HG03457 (cell line): ENCODE results near the gene AEN.

Experiments
- ATAC-seq: cut with Tn5 transposase; IDR thresholded peaks from one replicate; pipeline ENCODE4 v1.9.1; 2021; ENCODE audit warnings: moderate number of reproducible peaks; ENCODE audit not compliant: unreplicated experiment

The AEN gene

DNA sequence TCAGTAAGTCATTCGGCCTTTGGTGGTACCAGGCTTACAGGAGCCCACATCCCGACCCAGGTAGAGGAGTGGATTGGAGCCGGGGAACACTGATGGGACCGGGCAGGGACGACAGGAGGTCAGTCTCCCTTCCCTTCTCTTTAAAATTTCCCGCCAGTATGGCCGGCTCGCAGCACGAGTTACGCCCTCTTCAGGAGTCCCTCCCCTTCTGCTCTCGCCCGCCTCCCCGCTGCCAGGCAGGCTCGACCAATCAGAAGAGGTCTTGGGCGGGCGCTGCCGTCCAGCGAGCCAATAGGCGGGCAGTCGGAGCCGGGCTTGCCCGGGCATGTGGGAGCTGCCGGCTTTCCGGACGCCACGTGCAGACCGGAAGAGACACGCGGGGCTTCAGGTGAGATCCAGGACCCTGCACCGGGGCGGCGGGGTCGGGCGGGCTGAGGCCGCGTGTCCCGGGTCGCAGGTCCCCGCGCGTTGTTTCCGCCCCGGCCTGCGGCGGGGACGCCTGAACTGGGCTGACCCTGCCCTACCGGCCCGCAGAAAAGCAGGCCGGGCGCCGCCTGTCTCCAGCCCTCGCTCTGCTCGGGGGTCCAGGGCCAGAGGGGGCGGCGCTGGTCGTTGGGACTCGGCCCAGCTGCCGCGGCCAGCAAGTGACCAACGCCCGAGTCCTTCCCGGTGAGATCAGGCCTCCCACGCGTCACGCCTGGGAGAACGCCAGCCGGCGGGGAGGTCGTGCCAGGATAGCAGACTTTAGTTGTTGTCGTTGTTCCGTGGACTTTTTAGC lies at the start of gene AEN:
Gene AEN (plus strand): TSS at position 346 of the 778 bp plus-strand sequence. CDS start 4,870 bp downstream, outside the sequence.
- peak; percentile 86 for ATAC-seq

GRCh38 chr15:88571852-88572259 lies 49.3 kb upstream of the AEN start:
- ATAC-seq: no peak

DNA sequence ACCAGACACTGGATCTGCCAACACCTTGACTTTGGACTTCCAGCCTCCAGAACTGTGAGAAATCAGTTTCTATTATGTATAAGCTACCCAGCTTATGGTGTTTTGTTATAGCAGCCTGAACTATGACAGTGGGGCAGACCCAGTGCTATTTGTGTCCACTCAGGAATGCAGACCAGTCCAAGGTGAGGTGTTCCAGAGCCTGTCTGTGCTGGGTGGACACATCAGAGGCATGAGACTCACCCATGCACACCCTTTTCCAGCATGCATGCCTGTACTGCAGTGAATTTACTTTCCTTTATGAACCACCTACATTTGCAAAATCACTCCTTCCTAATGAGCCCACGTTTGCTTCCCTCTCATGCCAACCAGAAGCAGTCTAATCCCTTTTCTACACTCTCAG lies 47.1 kb upstream of the AEN start:
- ATAC-seq: no peak

DNA sequence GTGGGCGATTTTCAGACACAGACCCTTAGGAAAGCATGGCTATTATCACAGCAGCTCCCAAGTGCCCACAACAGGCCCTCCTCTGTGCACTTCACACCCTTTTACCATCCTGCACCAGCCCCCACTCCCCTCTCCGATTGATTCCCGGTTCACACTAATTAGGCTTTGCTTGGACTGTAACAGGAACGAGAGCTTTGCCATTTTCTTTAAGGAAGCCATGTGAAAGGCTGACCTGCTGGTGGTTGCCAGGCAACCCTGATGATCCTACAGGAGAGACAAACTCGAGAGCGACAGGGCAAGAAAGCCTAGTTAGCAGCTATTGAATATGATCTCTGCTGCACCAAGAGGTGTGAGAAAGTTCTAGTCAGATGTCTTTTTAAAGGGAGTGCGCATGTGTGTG lies 46.5 kb upstream of the AEN start:
- ATAC-seq: no peak

DNA sequence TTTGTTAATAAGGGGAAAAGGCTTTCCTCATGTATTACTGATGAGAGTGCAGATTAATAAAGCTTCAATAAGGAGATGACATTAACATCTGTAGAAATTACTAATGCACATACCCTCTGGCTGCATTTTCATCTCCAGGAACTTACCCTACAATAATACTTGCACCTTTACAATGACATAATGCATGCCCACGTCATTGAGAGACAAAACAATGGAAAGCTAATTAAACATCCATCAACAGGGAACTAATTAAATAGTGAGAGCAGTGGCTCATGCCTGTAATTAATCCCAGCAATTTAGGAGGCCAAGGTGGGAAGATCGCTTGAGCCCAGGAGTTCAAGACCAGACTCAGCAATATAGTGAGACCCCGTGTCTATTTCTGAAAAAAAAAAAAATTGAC lies 41.8 kb upstream of the AEN start:
- no peak for ATAC-seq

DNA sequence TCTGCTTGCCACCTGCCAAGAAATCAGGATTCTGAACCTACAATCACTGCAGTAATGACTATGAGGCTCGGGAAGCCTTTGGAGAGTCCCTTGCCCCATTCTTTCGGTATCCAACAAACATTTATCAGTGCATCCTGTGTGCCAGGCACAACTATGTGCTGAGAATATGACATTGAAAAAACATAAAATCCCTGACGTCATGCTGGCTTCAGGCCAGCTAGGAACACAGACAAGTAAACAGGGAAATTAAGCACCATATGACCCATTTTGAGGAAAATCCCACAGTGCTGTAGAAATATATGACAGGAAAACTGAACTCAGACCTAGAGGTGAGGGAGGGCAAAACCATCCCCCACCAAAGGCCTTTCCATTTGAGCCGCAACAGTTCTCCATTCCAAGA lies 40.6 kb upstream of the AEN start:
- ATAC-seq: no peak

DNA sequence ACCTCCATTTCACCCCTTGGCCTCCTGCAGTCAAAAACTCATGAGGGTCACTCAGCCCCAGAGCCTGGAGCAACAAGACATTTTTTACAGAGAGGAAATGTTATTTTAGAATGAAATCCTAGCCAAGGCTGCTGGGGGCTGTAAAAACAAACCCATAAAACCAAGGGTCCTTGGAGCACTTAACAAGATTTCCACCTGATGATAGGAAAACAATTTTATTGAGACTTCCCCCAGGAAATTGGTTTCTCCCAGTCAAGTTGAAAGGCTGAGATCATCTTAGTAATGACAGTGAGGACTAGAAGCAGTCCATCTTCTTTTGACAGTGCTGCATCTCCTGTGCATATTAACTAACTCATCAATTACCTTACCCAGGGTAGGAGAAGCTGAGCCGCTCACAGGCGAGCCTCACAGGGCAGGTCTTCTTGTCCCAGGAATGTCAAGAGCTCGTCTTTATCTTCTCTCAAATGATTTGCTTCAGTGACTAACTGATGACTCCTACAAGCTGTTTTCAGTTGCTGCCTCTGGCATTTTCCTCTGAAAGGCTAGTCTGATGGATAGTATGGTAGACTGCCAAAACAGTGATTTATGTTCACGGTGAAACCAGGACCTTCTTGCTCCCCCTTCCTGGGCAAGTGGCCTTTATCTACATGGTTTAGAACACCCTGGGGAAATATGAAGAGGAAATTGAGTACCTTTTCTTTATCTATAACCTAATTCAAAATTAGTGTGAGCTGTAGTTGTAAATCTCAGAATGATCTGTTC lies 34.6 kb upstream of the AEN start:
- ATAC-seq: no peak

- no peak for ATAC-seq
Observed at GRCh38 chr15:88590759-88591158, 30.4 kb upstream of the AEN start.

DNA sequence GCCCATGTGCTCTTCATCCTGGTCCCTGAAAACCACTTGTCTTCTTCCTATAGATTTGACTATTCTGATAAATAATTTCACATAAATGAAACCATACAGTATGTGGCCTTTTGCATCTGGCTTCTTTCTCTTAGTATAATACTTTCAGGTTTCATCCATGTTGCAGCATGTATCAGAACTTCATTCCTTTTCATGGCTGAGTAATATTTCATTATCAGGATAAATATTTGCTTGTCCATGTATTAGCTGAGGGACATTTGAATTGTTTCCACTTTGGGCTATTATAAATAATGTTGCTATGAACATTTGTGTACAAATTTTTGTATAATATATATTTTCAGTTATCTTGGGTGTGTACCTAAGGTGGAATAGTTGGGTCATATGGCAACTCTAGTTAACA lies 29.8 kb upstream of the AEN start:
- no peak for ATAC-seq

DNA sequence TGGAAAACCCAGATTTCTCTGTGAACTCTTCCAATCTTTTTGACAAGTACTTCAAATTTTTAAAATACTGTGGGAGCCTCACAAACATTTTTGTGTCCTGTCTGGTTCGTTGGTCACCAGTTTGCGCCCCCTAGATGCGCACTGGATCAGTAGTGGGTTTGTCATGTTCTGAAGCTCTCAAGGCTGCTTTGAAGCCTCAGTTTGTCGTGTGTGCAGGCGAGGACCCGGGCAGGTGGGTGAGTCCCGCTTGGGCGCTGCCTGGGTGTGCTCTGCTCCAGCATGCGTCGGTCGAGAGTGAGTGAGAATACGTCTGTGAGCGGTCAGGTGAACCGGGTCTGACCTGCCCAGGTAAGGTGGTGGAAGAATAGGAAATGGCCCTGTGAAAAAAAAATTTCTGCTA lies 17.3 kb upstream of the AEN start:
- ATAC-seq: no peak

DNA sequence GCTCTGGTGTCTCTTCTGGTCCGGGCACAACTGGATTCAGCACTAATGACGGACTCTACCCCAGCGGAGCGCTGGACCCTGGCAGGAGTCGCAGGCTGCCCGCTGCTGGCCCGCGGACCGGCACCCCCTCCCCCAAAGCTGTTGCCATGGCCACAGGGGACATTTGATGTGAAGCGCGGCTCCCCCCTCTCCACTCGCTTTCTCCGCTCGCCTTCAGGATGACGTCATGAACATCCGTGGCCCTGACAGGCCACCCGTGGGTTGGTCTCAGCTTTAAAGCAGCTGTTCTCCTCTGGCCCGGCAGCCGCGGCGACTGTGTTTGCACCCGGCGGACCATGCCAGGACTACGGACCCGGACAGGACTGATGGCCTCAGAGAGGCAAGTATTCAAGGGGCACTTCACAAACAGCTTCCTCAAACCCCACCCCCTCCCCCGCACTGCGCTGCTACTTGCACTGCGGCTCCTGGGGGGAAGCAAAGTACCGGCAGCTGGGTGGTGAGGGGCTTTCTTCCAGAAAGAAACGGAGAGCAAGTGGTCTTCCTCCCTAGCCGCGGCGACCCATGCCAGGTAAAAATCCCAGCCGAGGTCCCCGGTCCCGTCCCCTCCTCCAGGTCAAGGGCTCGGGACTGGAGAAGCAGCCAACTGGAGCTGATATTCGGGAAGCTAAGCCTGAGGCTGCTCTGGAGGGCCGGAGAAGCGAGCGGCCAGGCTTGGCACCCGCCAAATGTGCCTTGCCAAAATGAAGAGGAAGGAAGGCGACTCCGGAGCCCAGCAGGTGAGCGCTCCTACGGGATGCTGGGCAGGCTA lies 16.6 kb upstream of the AEN start:
- no peak for ATAC-seq

- ATAC-seq: no peak
Observed at GRCh38 chr15:88605189-88606069, 15.7 kb upstream of the AEN start.

- no peak for ATAC-seq
Observed at GRCh38 chr15:88606070-88606794, 14.9 kb upstream of the AEN start.

DNA sequence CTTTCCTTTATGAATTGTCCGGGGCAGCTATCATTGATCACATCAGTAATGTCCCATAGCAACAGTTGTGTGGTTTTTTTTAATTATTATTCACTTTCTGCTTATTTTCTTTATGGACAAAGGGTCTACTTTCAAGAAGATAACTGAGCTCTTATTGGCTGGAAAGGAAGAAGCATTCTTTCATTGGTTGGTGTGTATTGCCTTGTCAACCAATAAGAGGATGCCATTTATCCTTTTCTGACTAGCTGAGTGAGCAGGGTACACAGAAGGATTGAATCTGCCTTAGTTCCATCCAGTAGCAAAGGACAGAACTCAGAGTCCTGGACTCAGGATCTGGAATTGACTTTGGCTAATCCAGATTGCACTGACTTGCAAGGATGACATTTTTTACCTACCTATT lies 13.2 kb upstream of the AEN start:
- ATAC-seq: no peak

GRCh38 chr15:88608607-88609181 lies 12.4 kb upstream of the AEN start:
- no peak for ATAC-seq

- ATAC-seq: no peak
Observed at GRCh38 chr15:88609344-88610090, 11.6 kb upstream of the AEN start.

DNA sequence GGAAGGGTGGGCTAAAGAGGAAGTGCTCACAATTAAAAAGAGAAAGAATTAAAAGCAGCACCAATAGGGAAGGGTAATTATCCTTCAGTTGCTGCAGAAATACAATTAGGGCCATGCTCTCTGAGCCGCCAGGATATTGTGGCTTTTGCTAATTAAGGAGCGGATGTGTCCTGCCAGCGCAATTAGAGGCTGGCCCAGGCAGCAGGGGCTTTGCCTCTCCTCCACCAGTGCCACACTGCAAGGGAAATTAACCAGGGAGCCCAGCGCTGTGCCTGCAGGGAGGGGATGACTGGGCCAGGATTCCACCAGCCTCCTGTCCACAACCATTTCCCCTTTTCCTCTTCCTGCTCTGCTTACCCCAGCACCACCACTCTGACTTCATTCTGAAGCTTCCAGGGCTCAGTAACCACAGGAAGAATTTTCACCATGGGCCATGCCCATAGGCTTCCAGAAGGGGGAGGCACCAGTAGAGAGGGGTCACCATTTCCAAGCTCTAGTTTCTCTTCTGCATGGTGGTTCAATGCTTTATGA lies 10.4 kb upstream of the AEN start:
- no peak for ATAC-seq

- ATAC-seq: no peak
Observed at GRCh38 chr15:88612186-88612796, 8.8 kb upstream of the AEN start.
